HG03064 (cell line): Measurements from ENCODE around the gene KCTD16.

Source experiments
- ATAC-seq: cut with Tn5 transposase; IDR thresholded peaks from one replicate; pipeline ENCODE4 v1.9.1; 2021; ENCODE audit warnings: low read depth; ENCODE audit not compliant: unreplicated experiment

The KCTD16 gene

DNA sequence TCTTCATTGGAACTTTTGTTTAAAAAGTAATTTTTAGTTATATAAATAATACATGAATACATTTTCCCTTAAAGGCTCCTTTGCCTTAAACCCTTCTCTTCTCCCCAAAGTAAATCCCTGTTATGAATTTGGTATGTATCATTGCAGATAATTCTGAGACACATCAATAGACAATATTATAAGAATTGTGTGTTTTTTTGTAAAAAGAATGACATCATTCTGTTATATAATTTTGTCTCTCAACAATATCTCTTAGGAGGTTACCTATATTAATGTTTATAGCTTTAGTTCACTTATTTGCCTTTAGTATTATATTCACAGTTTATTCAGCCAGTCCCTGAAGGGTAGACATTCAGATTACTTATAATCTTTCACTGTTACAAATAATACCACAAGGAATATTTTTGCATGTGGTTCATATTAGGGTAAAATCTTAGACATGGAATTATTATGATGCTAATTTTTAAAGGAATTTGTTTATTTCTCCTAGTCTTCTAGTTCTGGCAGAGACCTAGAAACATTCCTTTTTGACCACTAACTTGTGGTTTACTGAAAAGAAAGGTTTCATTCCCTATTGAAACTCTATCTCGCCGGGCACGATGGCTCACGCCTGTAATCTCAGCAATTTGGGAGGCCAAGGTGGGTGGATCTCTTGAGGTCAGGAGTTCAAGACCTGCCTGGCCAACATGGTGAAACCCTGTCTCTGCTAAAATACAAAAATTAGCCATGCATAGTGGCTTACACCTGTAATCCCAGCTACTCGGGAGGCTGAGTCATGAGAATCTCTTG lies 105.6 kb downstream of the KCTD16 start:
- no peak for ATAC-seq

DNA sequence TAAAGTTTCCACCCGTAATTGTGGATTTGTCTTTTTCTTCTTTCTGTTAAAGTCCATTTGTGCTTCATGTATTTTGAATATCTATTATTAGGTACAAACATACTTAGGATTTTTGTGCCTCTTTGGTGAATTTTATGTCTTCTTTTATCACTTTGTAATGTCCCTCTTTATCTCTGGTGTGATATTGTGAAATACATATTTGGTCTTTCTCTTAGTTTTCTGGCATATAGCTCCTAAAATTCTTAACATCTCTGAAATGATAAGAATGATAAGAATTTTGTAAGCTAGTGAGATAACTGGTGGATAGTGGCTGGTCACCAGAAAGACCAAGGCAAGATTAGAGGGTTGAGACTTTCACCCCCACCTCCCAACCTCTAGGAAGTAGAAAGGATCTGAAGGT lies 111.1 kb downstream of the KCTD16 start:
- no peak for ATAC-seq

DNA sequence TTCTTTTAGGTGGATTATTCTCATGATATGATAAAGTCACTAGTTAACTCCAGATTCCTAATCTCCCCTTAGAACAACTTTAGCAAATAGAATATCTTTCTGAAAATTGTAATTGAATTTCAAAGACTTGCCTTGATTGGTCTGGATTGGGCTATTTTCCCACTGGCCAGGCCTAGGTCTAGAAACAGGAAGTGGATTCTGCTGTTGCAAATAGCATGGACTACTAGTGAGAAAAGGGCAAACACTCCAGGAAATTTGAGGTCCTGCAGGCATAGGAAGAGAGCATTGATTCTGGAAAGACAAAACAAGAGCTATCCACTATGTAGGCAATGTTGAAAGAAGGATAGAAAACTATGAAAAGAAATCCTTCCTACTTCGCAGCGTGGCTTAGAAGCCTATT lies 113.4 kb downstream of the KCTD16 start:
- ATAC-seq, result no peak

DNA sequence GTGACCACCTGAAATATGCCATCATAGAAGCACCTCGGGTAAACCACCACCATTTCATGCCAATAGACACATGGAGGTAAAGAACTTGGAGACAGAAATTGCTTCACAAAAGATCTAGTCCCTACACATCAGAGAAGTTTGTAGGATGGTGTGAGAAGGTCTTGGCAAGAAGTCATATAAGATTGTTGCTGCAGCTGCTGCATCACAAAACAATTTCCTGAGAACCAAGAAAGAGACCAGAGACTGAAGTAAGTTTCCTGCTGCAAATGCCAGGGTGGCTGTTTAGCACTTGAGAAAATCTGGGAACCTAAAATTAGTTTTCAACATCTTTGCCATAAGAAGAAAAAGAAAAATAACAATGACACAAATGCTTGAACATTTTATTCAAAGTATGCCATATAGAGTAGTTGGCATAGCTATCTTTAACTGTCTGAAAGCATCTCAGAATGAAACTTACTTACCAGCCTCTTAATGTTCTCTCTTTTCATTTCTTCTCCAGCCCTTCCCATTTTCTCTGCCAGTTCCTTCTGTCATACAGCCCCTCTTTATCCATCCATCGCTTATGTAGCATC lies 114.3 kb downstream of the KCTD16 start:
- no peak for ATAC-seq

DNA sequence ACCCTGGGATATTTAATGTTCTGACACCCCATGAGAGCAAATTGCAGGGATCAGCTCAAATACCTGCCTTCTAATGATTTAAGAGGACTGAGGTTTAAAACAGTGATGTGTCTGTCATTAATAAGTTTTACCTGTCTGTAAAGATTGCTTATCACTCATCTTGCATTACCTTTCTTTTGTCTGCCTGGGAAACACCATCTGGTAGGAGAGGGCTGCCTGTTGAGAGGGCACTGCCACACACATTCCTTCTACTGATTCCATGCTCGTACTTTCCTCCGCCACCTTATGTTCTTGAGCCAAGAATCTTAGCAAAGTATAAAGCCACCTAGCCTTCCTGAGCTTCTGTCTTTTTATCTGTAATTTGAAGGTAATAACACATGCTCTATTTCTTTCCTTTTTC lies 118.6 kb downstream of the KCTD16 start:
- no peak for ATAC-seq

DNA sequence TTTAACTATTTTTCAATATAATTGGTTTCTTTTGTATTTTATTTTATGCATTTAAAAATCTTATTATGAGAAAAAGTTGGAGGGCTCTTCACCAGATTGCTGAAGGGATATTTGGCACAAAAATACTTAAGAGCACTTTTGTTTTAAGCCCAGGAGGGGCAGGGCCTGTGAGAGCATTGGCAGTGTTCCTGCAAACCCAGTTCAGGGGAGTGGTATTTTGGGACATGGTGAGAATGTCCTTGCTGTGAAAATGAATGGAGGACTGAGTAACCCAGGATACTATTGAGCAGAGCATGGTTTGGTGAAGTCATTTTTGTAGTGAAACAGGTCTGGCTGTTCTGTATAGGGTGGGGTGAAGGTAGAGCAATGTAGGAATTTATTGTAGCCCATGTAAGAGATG lies 121.4 kb downstream of the KCTD16 start:
- ATAC-seq, result no peak

DNA sequence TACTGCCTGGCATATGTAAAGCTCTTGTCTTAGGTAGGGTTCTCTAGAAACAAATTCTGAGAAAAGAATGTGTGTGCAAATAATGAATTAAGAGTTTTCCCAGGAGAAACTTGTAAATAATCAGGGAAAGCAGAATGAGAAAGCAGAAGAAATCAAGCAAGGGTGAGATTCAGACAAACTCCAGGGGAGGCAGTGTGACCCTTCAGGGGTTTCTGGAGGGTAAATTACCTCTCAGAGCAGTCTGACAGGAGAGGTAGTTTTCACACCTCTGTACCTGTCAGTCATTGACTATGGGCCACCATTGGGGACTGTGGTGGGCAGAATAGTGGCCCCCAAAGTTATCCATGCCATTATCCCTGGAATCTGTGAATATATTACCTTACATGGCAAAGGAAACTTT lies 124.6 kb downstream of the KCTD16 start:
- ATAC-seq, result no peak

DNA sequence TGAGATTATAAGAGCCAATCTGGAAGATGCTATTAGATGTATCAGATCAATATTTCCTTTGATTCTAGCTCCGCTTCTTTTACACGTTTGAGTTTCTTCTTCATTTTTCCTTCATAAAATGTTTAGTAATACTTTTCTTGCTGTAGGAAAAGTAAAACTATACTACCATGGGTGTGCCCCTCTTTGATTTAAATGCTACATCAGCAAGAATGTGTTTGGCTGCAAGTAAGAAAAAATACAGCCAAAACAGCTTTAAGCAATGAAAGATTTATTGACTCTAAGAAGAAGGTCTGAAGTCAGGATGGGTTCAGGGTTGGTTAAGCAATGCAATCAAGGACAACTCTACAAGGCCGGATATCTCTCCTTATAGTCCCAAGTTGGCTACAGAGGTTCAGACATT lies 126.4 kb downstream of the KCTD16 start:
- no peak for ATAC-seq

DNA sequence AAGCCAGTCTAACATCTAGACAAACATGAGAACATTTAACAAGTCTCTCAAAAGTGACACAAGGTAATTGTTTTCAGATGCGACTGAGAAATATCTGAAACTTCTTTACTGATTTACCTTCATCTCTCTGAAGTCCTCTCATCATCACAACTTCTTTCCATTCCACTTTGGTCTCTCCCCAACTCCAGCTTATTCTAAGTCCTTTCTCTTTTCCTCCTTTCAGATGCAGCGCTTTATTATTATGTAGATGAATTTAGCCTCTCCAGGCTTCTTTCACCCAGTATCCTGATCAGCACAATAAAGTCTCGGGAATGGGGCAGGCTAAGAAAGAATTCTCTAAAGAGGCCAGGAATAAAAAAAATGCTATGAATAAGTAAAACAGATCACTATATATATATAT lies 128.0 kb downstream of the KCTD16 start:
- no peak for ATAC-seq

DNA sequence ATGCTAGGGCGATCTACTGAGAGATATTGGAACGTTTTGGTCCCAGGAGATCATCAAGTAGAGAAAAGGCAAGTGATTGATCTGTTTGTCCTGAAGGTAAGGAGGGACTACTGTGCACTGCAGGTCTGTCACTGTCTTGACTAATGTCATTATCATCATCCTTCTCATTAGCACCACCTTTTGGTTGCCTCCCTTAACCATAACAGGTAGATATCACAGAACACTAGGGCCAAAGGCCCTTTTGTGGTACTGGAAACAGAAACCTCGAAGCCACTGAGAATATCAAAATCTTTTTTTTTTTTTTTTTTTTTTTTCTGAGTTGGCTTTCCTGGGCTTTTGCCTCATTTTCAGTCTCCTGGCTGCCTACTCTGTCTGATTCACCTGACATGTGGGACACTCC lies 134.0 kb downstream of the KCTD16 start:
- ATAC-seq, result no peak

DNA sequence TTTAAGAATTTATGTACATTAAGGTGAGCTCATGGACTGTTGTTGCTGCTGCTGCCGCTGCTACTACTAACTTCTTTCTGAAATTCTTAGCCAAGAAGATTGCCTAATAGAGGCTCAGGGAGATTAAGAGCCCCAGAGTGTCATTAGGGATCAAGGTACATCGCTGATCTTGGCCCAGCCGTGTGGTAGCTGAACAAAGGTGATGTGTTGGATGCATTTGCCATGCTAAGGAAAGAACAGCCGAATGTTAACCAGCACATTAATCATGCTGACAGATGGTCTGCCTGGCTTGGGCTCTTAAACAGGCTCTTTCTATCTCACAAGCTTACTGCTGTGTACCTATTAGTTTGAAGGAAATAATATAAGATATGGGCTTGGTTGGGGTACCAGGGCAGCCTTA lies 137.1 kb downstream of the KCTD16 start:
- no peak for ATAC-seq

DNA sequence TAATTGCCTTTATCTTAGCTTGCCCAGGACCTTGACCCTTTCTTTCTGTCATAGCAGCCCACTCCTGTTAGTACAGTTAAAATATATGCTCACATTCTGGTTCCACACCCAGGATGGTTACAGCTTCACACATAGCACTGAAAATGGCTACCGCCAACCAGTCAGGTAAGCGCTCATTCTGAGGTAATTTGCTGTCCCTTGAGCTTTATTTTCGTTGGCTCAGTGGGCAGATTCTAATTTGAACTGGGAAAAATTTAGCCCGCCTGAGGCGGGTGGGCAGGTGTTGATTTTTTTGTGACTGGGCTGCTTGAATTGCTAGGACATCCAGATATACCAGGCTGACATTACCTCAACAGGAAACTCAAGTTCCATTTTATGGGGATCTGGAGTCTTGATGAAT lies 137.5 kb downstream of the KCTD16 start:
- no peak for ATAC-seq

DNA sequence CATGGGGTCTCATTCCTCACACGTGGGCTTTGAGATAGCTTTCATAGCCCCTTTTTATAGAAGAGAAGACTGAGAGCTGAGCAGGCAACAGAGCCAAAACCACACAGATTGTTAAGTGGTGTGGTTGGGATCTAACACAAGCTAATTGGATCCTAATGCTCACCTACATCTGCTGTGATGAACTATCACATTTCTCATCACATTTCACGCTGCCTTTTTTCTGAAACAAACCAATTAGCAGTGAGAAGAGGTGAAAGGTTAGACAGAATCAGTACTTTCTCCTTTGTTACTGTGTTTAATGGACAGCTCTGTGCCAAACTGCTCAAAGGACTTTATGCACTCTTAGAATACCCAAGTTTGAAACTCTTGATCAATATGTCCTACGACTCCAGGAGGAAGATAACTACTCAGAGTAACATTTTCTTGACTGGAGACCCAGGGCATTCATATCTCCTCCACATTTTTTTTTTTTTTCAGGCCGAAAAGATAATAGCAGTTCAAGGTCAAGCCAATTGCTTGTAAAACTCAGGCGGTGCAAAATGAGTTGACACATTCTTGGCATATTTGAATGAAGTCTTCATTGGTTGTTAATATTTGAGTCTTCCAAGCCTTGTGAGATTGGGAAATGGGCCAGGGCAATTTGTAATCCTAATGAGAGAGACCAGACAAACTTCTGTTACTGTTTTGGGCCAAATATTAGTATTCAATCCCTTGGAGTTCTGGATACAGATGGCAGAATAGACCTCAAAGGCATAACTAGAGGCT lies 138.4 kb downstream of the KCTD16 start:
- ATAC-seq, result no peak

DNA sequence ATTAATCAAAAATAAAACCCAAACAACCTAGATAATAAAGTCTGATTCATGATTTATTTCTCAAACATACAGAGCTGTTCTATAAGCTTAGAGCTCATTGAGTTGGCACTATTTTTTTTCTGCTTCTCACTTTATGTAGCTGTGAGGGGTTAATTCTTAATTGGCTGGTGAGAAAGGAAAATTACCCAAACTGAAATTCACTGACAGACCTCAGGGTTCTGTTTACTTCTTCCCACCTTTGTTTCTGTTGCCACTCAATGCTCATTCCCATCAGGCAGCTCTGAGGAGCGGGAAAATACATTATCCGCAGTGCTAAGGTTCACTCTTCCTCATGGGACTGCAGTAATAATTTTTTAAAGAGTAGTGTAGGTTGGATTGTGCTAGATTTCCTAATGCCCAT lies 139.9 kb downstream of the KCTD16 start:
- no peak for ATAC-seq

DNA sequence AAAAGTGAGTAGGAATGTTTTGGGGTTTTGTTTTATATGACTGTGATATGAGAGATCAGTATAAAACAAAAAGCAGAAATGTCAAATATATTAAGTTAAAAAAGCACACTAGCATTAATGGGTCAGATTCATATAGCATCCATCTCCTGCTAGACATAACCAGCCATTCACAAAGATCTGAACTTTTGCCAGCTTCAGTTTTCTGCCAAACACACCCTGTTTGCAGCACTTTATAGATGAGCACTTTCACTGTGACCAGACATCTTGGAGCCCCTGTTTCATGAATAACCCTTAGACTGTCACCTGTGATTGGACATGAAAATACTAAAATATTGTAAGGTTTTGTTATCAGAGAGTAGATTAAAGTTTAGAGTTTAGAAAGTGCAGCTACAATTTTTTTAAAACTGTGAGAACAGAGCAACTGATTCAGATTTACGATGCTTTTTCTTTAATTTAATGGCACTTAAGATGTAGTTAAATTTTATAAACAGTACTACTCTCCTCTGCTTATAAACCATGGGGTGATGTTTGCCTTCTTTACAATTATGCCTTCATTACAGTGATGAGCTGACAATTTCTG lies 142.6 kb downstream of the KCTD16 start:
- ATAC-seq, result no peak

DNA sequence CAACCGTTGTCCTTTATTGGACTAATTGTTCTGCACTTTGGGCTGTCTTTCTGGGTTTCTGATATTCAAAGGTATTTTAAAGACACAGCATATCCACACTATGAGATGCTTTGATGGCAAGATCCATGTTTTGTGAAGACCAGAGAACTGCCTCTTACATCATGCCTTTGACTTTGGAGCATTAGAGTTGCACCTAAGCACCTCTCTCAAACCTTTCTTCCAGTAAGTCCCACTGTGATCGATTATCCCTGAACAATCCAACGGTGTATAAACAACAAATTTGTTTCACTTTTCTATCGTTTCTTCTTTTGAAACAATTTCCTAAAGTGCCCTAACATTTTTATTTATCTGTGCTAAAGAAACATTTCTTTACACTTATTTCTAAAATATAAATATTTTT lies 144.4 kb downstream of the KCTD16 start:
- no peak for ATAC-seq

DNA sequence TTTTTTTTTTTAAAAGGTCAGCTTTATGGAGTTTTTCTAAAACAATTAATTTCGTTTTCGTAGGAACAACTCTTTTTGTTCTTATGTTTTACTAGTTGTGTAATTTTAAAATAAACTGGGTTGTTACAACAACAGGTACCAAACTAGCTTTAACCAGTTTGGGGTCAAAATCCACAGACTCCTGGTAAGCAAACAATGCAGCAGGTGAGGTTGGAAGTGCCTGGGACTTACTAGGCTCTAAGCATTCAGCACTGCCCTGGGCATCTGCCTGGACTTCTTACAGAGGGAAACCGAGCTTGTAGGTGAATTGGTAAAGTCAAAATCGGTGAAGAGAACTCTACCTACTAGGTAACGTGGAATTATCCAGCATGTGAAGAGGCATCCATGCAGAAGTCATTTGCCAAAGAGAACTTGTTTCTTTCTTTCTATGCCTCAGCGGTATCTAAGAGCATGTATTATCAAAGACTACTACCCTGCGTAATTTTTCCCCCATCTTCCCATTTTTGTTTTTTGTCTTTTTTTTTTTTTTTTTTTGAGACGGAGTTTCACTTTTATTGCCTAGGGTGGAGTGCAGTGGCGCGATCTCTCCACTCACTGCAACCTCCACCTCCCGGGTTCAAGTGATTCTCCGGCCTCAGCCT lies 145.4 kb downstream of the KCTD16 start:
- ATAC-seq, result no peak

DNA sequence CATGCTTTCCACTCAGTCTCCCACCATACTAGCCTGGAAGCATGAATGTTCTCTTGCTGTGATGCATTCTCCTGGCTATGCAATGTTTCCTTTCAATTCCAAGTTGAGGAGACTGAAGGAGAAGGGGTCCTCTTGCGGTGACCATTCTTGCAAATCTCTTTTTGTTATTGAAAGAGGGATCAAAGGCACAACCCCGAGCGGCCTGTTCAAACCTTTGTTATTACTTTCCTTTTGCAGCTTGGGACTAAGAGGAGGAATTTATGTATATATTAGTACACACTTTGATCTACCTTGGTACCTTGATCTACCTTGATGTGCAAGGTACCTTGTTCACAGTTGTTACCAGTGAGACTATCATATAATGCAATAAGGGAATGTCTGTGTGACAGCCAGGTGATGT lies 147.3 kb downstream of the KCTD16 start:
- no peak for ATAC-seq

DNA sequence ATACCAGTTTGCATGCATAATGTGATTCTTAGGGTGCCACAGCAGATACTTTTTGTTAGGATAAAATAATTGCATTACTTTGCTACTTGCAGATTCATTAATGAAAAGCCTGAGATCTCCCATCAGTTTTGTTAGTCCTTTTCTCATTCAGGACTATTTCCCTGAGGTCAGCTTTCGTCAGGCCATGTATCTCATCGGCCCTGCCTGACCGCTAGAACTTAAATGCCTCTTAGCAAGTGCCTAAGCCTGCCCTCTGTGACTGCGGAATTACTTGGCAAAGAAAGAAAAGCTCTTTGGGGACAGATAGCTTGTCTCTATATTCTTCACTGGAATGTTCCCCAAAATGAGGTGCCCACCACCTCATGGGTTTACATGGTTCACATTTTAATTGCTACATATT lies 147.8 kb downstream of the KCTD16 start:
- ATAC-seq, result no peak

DNA sequence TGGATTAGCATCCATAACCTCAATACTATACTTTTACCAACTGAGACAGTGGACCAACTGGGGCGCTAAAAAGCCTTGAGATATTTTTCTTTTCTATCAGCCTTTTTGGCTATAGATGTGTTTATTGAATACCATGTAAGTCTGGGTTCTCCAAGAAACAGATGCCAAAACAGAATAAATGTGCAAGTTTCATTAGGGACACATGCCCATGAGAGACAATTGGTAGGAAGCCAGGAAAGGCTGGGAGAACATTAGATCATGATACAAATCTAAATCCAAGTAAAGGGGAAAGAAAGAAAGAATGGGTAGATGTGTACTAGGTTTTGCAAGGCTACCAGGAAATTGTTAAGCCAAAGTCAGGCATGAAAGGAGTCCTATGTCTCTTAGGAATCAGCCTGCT lies 152.5 kb downstream of the KCTD16 start:
- no peak for ATAC-seq

DNA sequence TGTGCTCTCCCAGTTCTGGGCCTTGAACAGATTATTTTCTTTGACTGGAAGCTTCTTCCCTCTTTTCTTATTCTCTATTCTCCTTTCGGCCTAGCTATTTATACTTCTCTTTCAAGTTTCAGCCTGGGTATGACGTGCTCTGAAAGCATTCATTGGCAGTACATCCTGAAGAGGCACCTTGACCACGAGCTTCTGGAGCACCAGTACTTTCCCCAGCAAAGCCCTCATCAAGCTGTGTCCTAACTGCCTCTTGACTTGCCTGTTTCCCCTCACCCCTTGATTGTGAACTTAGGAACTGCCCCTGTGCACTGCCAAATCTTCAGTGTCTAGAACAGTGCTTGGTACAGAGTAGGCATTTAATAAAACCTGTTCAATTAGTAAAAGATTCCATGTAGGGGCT lies 154.9 kb downstream of the KCTD16 start:
- ATAC-seq, result no peak
